Glutamatergic neuron (in vitro differentiated cells): ENCODE data around the gene ITGB6. TPM values are rescaled to one million over a fixed set of nuclear protein-coding genes. Genes with fewer than 3 reads are reported as not detected.

Source experiments
- DNase-seq: peaks from one replicate; pipeline ENCODE4 v3.0.0; 2022
- H3K27ac Mint-ChIP-seq: one replicate; pipeline ENCODE4 v1.8.0; 2020; ENCODE audit warnings: mild to moderate bottlenecking, mixed read lengths, inconsistent platforms; ENCODE audit not compliant: unreplicated experiment
- H3K27me3 Mint-ChIP-seq: one replicate; pipeline ENCODE4 v1.8.0; 2020; ENCODE audit warnings: mild to moderate bottlenecking, moderate library complexity, mixed read lengths, inconsistent platforms; ENCODE audit not compliant: unreplicated experiment
- H3K36me3 Mint-ChIP-seq: one replicate; pipeline ENCODE4 v1.8.0; 2020; ENCODE audit warnings: mild to moderate bottlenecking, mixed read lengths, inconsistent platforms; ENCODE audit not compliant: unreplicated experiment
- H3K4me1 Mint-ChIP-seq: one replicate; pipeline ENCODE4 v1.8.0; 2020; ENCODE audit warnings: mild to moderate bottlenecking, low read depth, mixed read lengths, inconsistent platforms; ENCODE audit not compliant: unreplicated experiment
- H3K4me3 Mint-ChIP-seq: one replicate; pipeline ENCODE4 v1.8.0; 2020; ENCODE audit warnings: mild to moderate bottlenecking, mixed read lengths, inconsistent platforms; ENCODE audit not compliant: unreplicated experiment
- H3K9me3 Mint-ChIP-seq: one replicate; pipeline ENCODE4 v1.8.0; 2020; ENCODE audit warnings: mild to moderate bottlenecking, moderate library complexity, mixed read lengths, inconsistent platforms; ENCODE audit not compliant: unreplicated experiment
- CTCF ChIP-seq: fragments of 200-600 bp; sonication (generic); IDR thresholded peaks from one replicate; pipeline ENCODE4 v1.5.0; 2021; ENCODE audit not compliant: partially characterized antibody, unreplicated experiment
- total RNA-seq: library from RNA; stranded (reverse); fragmentation: NEBNext Ultra II Directional; extraction: Animal tissue kit (Norgen Biotek cat#: 25700); gene quantifications from one replicate; pipeline ENCODE4 v1.2.1, GENCODE V29; 2021; ENCODE audit not compliant: unreplicated experiment

The ITGB6 gene
- total RNA-seq, 1 donor from 2014 or later = not detected

- H3K27me3 Mint-ChIP-seq = peaks cover 4% of the 10 kb centered on the region
- H3K27ac Mint-ChIP-seq = no peak overlapping the region
- DNase-seq = no peak
- no peak overlapping the region for H3K4me3 Mint-ChIP-seq
- no peaks in the 10 kb centered on the region for H3K36me3 Mint-ChIP-seq
- H3K9me3 Mint-ChIP-seq = peaks cover 3% of the 10 kb centered on the region
- TF ChIP-seq CTCF = no peak
- H3K4me1 Mint-ChIP-seq = no peaks in the 10 kb centered on the region
Observed at GRCh38 chr2:160203007-160203406, 2.9 kb upstream of the ITGB6 start.

- Mint-ChIP-seq H3K4me1 (no peaks in the 10 kb centered on the region), H3K27me3 (peaks cover 4% of the 10 kb centered on the region), H3K27ac (no peak overlapping the region), H3K36me3 (no peaks in the 10 kb centered on the region), H3K4me3 (no peak overlapping the region), H3K9me3 (peaks cover 3% of the 10 kb centered on the region)
- no peak for DNase-seq
- TF ChIP-seq CTCF = no peak
Observed at GRCh38 chr2:160201849-160202539, 1.9 kb upstream of the ITGB6 start.

- no peaks in the 10 kb centered on the region for H3K36me3 Mint-ChIP-seq
- H3K4me1 Mint-ChIP-seq = no peaks in the 10 kb centered on the region
- no peak overlapping the region for H3K4me3 Mint-ChIP-seq
- H3K27me3 Mint-ChIP-seq = peaks cover 2% of the 10 kb centered on the region
- no peak overlapping the region for H3K27ac Mint-ChIP-seq
- TF ChIP-seq CTCF = no peak
- no peak for DNase-seq
- H3K9me3 Mint-ChIP-seq = peaks cover 3% of the 10 kb centered on the region
Observed at GRCh38 chr2:160200921-160201320, 849 bp upstream of the ITGB6 start.

GRCh38 chr2:160199053-160199452, 1.0 kb downstream of the ITGB6 start:
- no peak for DNase-seq
- Mint-ChIP-seq H3K36me3 (no peaks in the 10 kb centered on the region), H3K9me3 (peaks cover 1% of the 10 kb centered on the region), H3K4me1 (no peaks in the 10 kb centered on the region), H3K27ac (no peak overlapping the region), H3K4me3 (no peak overlapping the region), H3K27me3 (no peaks in the 10 kb centered on the region)
- no peak for TF ChIP-seq CTCF

- no peaks in the 10 kb centered on the region for H3K27me3 Mint-ChIP-seq
- no peak overlapping the region for H3K27ac Mint-ChIP-seq
- no peak for TF ChIP-seq CTCF
- no peaks in the 10 kb centered on the region for H3K4me1 Mint-ChIP-seq
- DNase-seq = no peak
- peaks cover 1% of the 10 kb centered on the region for H3K9me3 Mint-ChIP-seq
- no peak overlapping the region for H3K4me3 Mint-ChIP-seq
- no peaks in the 10 kb centered on the region for H3K36me3 Mint-ChIP-seq
Observed at GRCh38 chr2:160197587-160197986, 2.5 kb downstream of the ITGB6 start.
